ENCODE data around the gene BNIP2.

The BNIP2 gene

GRCh38 chr15:59691194-59691805, 2.2 kb upstream of the BNIP2 start:
- Histone ChIP-seq H3K9ac (no peak overlapping the region), H2AFZ (no peak overlapping the region), H3K9me3 (ENCODE audit: control insufficient read depth, low read length) (no peaks in the 10 kb centered on the region), H3K4me3 (ENCODE audit: low read depth, low read length) (no peak overlapping the region), H3K4me2 (ENCODE audit: low read length) (no peak overlapping the region), H3K27ac (no peak overlapping the region), H3K79me2 (no peaks in the 10 kb centered on the region), H3K36me3 (ENCODE audit: control insufficient read depth, insufficient read depth, low read length) (no peaks in the 10 kb centered on the region), H3K27me3 (ENCODE audit: control insufficient read depth, insufficient read depth, low read length) (no peaks in the 10 kb centered on the region), H3K4me1 (peaks cover under 1% of the 10 kb centered on the region)
- TF ChIP-seq CTCF (IDR thresholded peaks at IDR 0.05), result peak; percentile 27

- Histone ChIP-seq H3K4me1 (peaks cover 3% of the 10 kb centered on the region), H3K4me2 (ENCODE audit: low read length) (peak overlapping the region; percentile 70), H2AFZ (peak overlapping the region; percentile 85), H3K36me3 (ENCODE audit: control insufficient read depth, insufficient read depth, low read length) (no peaks in the 10 kb centered on the region), H3K4me3 (ENCODE audit: low read depth, low read length) (peak overlapping the region; percentile 94), H3K79me2 (no peaks in the 10 kb centered on the region), H3K9ac (no peak overlapping the region), H3K27ac (peak overlapping the region; percentile 93), H3K27me3 (ENCODE audit: control insufficient read depth, insufficient read depth, low read length) (no peaks in the 10 kb centered on the region), H3K9me3 (ENCODE audit: control insufficient read depth, low read length) (no peaks in the 10 kb centered on the region)
- no peak for TF ChIP-seq CTCF (IDR thresholded peaks at IDR 0.05)
Observed at GRCh38 chr15:59689626-59690236, 611 bp upstream of the BNIP2 start.

- Histone ChIP-seq H3K4me1 (peaks cover 3% of the 10 kb centered on the region), H3K79me2 (no peaks in the 10 kb centered on the region), H3K27ac (peak overlapping the region; percentile 93), H3K27me3 (ENCODE audit: control insufficient read depth, insufficient read depth, low read length) (no peaks in the 10 kb centered on the region), H3K9ac (no peak overlapping the region), H3K9me3 (ENCODE audit: control insufficient read depth, low read length) (no peaks in the 10 kb centered on the region), H3K36me3 (ENCODE audit: control insufficient read depth, insufficient read depth, low read length) (no peaks in the 10 kb centered on the region), H3K4me2 (ENCODE audit: low read length) (peak overlapping the region; percentile 89), H2AFZ (peak overlapping the region; percentile 85), H3K4me3 (ENCODE audit: low read depth, low read length) (peak overlapping the region; percentile 94)
- no peak for TF ChIP-seq CTCF (IDR thresholded peaks at IDR 0.05)
Observed at GRCh38 chr15:59688423-59688781, 718 bp downstream of the BNIP2 start.

- no peak overlapping the region for H2AFZ ChIP-seq
- TF ChIP-seq CTCF (IDR thresholded peaks at IDR 0.05), result no peak
- no peak overlapping the region for H3K9ac ChIP-seq
- peak overlapping the region; percentile 93 for H3K27ac ChIP-seq
- H3K4me3 ChIP-seq (ENCODE audit: low read depth, low read length), result peak overlapping the region; percentile 94
- H3K79me2 ChIP-seq, result no peaks in the 10 kb centered on the region
- peak overlapping the region; percentile 89 for H3K4me2 ChIP-seq (ENCODE audit: low read length)
- no peaks in the 10 kb centered on the region for H3K9me3 ChIP-seq (ENCODE audit: control insufficient read depth, low read length)
- no peaks in the 10 kb centered on the region for H3K36me3 ChIP-seq (ENCODE audit: control insufficient read depth, insufficient read depth, low read length)
- peaks cover 3% of the 10 kb centered on the region for H3K4me1 ChIP-seq
- H3K27me3 ChIP-seq (ENCODE audit: control insufficient read depth, insufficient read depth, low read length), result no peaks in the 10 kb centered on the region
Observed at GRCh38 chr15:59687836-59688235, 1.3 kb downstream of the BNIP2 start.

- no peak overlapping the region for H3K4me3 ChIP-seq (ENCODE audit: low read depth, low read length)
- no peaks in the 10 kb centered on the region for H3K9me3 ChIP-seq (ENCODE audit: control insufficient read depth, low read length)
- H3K4me1 ChIP-seq, result peaks cover 3% of the 10 kb centered on the region
- no peak overlapping the region for H3K4me2 ChIP-seq (ENCODE audit: low read length)
- H3K9ac ChIP-seq, result no peak overlapping the region
- no peaks in the 10 kb centered on the region for H3K36me3 ChIP-seq (ENCODE audit: control insufficient read depth, insufficient read depth, low read length)
- H3K79me2 ChIP-seq, result no peaks in the 10 kb centered on the region
- no peak overlapping the region for H3K27ac ChIP-seq
- no peak for TF ChIP-seq CTCF (IDR thresholded peaks at IDR 0.05)
- no peaks in the 10 kb centered on the region for H3K27me3 ChIP-seq (ENCODE audit: control insufficient read depth, insufficient read depth, low read length)
- H2AFZ ChIP-seq, result no peak overlapping the region
Observed at GRCh38 chr15:59686389-59686788, 2.7 kb downstream of the BNIP2 start.

Data from parathyroid adenoma (tissue), 2 donors.